ENCODE measurements around the gene ARL4A. TPM values are rescaled to one million over a fixed set of nuclear protein-coding genes. Genes with fewer than 3 reads are reported as not detected.

Gene ARL4A
- total and polyA plus RNA-seq, 9 of the 15 experiments (the other 6 are each of a cell fraction or from before 2014, with no cell fraction given) = 118 to 688 (median 172) TPM

DNA sequence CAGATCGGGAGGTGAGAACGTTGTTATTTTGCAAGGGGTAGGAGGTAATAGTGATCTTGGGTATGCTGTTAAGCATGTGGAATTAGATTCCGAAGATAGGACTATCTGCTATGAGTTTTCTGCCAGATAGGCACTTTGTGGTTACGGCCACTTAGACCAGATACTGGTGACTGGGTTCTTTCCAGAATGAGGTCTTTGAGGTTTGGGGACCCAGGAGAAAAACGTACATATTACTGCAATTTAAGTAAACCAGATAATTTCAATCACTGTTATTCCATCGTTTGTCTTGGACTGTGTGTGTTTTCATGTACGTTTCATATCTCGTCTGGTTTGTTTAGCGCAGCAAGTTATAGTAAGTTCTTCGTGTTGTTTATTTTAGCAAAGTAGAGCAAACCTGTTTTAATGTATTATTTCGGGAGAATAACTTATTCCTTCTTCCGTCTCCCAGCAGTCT is 312 bp downstream of the ARL4A start (continued):
- TF ChIP-seq, protein P1, sequence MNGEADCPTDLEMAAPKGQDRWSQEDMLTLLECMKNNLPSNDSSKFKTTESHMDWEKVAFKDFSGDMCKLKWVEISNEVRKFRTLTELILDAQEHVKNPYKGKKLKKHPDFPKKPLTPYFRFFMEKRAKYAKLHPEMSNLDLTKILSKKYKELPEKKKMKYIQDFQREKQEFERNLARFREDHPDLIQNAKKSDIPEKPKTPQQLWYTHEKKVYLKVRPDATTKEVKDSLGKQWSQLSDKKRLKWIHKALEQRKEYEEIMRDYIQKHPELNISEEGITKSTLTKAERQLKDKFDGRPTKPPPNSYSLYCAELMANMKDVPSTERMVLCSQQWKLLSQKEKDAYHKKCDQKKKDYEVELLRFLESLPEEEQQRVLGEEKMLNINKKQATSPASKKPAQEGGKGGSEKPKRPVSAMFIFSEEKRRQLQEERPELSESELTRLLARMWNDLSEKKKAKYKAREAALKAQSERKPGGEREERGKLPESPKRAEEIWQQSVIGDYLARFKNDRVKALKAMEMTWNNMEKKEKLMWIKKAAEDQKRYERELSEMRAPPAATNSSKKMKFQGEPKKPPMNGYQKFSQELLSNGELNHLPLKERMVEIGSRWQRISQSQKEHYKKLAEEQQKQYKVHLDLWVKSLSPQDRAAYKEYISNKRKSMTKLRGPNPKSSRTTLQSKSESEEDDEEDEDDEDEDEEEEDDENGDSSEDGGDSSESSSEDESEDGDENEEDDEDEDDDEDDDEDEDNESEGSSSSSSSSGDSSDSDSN (IDR thresholded peaks at IDR 0.05; ENCODE audit: borderline replicate concordance in 1 of 2, low read depth in 2 of 2, low read length in 2 of 2) = no peak
- TF ChIP-seq CCAR2 (IDR thresholded peaks at IDR 0.05; ENCODE audit: low read depth, low read length) = no peak
- TF ChIP-seq ETV5 (CRISPR knock-in tag; IDR thresholded peaks at IDR 0.05; ENCODE audit: low read depth) = no peak
- no peak for TF ChIP-seq PCBP1 (IDR thresholded peaks at IDR 0.05; ENCODE audit: low read depth, low read length, poor library complexity, severe bottlenecking)
- TF ChIP-seq, protein P2, sequence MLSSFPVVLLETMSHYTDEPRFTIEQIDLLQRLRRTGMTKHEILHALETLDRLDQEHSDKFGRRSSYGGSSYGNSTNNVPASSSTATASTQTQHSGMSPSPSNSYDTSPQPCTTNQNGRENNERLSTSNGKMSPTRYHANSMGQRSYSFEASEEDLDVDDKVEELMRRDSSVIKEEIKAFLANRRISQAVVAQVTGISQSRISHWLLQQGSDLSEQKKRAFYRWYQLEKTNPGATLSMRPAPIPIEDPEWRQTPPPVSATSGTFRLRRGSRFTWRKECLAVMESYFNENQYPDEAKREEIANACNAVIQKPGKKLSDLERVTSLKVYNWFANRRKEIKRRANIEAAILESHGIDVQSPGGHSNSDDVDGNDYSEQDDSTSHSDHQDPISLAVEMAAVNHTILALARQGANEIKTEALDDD (IDR thresholded peaks at IDR 0.05) = 0 out of 2 replicates have a peak, but pooled peaks have one; percentile 59
- TF ChIP-seq MAFK (IDR thresholded peaks at IDR 0.05; ENCODE audit: low read length) = peak; percentile 34; the same call in 1 of the 2 replicates
- TF ChIP-seq ZNF311 (CRISPR knock-in tag; IDR thresholded peaks at IDR 0.05) = no peak
- TF ChIP-seq, protein P3, sequence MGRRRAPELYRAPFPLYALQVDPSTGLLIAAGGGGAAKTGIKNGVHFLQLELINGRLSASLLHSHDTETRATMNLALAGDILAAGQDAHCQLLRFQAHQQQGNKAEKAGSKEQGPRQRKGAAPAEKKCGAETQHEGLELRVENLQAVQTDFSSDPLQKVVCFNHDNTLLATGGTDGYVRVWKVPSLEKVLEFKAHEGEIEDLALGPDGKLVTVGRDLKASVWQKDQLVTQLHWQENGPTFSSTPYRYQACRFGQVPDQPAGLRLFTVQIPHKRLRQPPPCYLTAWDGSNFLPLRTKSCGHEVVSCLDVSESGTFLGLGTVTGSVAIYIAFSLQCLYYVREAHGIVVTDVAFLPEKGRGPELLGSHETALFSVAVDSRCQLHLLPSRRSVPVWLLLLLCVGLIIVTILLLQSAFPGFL (CRISPR knock-in tag; IDR thresholded peaks at IDR 0.05) = 0 out of 2 replicates have a peak, but pooled peaks have one; percentile 50
- no peak for TF ChIP-seq DDX20 (tag; IDR thresholded peaks at IDR 0.05; ENCODE audit: low read depth)
- TF ChIP-seq ZBTB8A (IDR thresholded peaks at IDR 0.05; ENCODE audit: partially characterized antibody) = no peak
- TF ChIP-seq, protein P4, sequence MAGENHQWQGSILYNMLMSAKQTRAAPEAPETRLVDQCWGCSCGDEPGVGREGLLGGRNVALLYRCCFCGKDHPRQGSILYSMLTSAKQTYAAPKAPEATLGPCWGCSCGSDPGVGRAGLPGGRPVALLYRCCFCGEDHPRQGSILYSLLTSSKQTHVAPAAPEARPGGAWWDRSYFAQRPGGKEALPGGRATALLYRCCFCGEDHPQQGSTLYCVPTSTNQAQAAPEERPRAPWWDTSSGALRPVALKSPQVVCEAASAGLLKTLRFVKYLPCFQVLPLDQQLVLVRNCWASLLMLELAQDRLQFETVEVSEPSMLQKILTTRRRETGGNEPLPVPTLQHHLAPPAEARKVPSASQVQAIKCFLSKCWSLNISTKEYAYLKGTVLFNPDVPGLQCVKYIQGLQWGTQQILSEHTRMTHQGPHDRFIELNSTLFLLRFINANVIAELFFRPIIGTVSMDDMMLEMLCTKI (IDR thresholded peaks at IDR 0.05; ENCODE audit: partially characterized antibody) = no peak
- no peak for TF ChIP-seq SNRNP70 (optimal IDR thresholded peaks at IDR 0.05; ENCODE audit: low read depth, low read length)
- TF ChIP-seq, protein P5, sequence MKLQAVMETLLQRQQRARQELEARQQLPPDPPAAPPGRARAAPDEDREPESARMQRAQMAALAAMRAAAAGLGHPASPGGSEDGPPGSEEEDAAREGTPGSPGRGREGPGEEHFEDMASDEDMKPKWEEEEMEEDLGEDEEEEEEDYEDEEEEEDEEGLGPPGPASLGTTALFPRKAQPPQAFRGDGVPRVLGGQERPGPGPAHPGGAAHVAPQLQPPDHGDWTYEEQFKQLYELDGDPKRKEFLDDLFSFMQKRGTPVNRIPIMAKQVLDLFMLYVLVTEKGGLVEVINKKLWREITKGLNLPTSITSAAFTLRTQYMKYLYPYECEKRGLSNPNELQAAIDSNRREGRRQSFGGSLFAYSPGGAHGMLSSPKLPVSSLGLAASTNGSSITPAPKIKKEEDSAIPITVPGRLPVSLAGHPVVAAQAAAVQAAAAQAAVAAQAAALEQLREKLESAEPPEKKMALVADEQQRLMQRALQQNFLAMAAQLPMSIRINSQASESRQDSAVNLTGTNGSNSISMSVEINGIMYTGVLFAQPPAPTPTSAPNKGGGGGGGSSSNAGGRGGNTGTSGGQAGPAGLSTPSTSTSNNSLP (IDR thresholded peaks at IDR 0.05; ENCODE audit: borderline replicate concordance, low read depth, low read length) = no peak; the same call in 1 of the 2 replicates
- TF ChIP-seq, protein P6, sequence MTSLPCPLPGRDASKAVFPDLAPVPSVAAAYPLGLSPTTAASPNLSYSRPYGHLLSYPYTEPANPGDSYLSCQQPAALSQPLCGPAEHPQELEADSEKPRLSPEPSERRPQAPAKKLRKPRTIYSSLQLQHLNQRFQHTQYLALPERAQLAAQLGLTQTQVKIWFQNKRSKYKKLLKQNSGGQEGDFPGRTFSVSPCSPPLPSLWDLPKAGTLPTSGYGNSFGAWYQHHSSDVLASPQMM (CRISPR knock-in tag; IDR thresholded peaks at IDR 0.05) = no peak
- no peak for TF ChIP-seq ATF1 (CRISPR knock-in tag; IDR thresholded peaks at IDR 0.05)
- no peak for TF ChIP-seq ATF1 (tag; IDR thresholded peaks at IDR 0.05)
- no peak for TF ChIP-seq HMGN3 (IDR thresholded peaks at IDR 0.05; ENCODE audit: borderline replicate concordance, extremely low read depth, insufficient read length, low read depth, low read length)
- TF ChIP-seq CHD2 (IDR thresholded peaks at IDR 0.05; ENCODE audit: low read depth, low read length) = no peak
